CD4-positive, alpha-beta T cell treated with Interleukin-10 for 1 hour (primary cell): ENCODE measurements around the gene RNF187.
"Not testable (repeated sequence)": the region's sequence is repeated elsewhere in the genome, so short reads cannot be mapped to it uniquely, and the experiment has no call there.

Experiments used
- DNase-seq: peaks from one replicate; pipeline ENCODE4 v3.0.0-alpha.2; 2020

RNF187 gene

GRCh38 chr1:228488818-228489674, 1.9 kb downstream of the RNF187 start:
- no peak for DNase-seq

GRCh38 chr1:228490120-228491078, 3.2 kb downstream of the RNF187 start:
- no peak for DNase-seq

DNA sequence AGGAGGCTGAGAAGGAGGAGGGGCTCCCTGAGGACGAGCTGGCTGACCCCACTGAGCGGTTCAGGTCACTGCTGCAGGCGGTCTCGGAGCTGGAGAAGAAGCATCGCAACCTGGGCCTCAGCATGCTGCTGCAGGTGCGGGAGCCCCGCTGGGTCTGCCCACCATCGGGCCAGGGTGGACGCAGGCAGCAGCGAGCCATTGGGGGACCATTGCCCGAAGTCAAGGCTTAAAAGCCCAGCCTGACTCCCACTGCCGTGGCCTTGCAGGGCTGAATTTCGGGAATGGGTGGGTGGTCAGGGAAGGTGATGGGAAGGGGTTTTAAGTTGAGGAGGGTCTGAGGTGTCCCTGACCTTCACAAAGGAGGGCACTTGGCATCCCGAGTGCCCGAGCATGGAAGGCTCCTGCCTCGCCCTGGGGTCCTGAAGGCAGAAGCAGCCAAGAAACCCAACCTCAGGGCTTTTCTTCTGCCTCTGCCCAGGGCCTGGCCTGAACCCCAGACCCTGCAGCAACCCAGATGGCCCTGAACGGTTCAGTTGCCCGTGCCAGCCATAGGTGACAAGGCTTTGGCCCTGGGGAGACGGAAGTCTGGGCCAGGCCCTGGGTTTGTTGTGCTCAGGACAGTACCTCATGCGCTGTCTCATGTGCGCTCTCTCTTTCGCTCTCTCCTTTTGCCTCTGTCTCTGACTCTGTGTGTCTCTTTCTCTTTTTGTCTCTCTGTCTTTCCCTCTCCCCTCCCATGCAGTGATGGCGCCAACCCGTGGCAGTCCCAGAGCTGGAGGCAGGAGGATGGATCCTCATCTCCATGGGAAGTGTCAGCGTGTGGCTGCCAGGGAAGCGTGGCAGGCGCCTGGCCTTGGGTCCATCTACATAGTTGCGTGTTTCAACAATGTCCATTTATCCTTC, 6.2 kb downstream of the RNF187 start:
- no peak for DNase-seq

DNA sequence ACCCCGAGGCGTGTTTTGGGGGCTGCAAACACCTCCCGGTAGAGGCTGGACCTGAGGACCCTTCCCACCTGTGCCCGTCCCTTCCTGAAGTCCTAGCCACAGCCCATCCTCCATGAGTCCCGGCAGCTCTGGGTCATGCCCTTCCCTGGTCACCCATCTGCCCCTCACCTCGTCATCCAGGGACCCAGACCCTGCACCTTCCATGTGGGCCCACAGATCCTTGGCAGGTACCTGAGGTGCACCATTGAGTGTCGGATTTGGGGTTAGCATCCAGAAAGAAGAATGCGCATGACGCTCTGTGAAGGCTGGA, 6.8 kb downstream of the RNF187 start:
- DNase-seq, result no peak

DNA sequence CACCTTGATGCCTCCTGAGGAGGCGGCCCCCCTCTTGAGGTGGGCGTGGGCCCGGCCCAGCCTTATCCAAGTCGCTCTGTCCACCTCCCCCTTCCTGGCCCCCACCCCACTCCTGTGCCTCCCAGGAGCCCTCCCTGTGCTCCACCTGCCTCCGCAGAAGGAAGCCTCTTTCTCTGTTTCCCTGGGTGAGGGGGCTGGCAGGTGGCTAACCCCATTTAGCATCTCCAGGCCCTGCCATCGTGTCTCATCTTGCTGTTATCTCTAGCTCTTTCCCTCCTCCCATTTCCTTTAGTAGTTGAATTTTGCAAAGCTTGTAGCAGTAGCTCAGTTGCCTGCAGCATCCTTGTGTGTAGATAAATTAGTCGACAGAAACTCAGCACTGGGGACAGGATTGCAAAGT, 7.2 kb downstream of the RNF187 start:
- DNase-seq, result no peak

DNA sequence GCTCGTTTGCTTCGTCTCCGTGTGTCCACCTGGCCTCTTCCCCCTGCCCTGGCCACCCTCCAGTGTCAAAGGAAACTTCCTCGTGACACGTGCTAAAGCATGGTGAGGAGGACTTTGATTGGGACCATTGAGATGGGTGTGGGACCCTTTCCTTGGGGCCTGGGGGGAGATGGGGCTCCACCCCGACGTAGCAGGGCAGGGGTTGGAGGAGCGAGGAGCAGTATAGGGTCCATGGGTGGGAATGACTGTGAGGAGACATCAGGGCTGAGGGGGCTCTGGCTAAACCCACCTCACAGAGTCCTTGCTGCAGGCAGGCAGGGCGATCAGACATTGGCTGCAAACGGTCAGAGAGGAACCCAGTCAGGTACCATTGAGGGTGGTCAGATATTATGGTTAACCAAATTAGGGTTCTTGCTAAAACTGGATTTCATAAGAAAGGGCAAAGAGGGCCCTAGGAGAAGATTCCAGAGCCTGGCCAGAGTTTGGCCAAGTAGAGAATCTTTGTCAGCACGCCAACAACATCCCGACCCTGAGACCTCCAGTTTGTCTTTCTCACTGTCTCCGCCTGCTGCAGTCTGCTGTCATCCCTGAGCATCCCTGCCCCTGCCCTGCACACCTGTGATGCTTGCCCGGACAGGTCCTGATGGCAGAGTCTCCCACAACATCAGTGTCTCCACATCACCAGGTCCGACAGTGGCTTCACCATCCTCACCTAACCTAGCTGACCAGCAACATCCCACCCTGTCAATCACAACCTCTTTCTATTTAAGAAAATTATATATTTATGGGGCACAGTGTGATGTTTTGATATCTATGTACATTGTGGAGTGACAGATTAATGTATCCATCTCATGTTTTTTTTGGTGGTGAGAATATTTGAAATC, 8.0 kb downstream of the RNF187 start:
- DNase-seq, result no peak

DNA sequence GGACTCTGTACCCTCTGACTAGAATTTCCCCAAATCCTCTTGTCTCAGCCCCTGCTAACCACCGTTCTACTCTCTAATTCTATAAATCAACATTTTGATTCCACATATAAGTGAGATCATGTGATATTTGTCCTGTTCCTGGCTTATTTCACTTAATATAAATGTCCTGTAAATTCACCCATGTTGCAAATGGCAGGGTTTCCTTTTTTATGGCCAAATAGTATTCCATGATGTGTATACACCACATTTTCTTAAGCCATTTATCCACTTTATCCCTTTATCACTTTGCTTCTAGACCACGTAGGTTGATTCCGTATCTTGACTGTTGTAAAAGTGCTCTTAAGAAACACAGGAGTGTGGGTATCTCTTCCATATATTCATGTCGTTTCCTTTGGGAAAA, 8.9 kb downstream of the RNF187 start:
- no peak for DNase-seq

DNA sequence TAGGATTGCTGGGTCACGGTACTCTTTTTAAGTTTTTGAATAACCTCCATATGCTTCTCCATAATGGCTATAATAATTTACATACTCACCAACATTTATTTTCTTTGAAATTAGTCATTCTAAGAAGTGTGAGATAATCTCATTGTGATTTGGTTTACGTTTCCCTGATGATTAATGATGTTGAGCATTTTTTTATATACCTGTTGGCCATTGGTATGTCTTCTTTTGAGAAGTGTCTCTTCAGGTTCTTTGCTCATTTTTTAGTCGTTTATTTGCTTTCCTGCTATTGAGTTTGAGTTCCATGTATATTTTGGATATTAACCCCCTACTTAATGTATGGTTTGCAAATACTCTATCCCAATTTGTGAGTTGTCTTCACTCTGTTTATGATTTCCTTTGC, 9.3 kb downstream of the RNF187 start:
- DNase-seq, result no peak

DNA sequence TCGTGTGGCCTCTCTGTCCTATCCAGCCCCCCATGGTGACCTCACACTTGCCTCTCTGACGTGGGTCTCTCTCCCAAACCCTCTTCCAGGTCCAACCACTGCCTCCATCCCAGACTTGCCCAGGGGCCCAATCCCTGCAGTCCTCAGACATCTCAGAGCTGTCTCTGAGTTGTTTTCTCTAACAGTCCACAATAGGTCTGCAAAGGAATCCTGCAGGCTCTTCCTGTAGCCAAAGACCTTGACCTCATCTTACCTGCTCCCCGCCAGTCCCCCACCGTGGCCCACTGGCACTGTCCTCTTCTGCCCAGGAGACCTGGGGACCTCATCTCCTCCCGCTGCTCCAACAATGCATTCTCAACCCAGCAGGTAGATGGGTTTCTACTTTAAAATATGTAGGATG, 10.0 kb downstream of the RNF187 start:
- no peak for DNase-seq

DNA sequence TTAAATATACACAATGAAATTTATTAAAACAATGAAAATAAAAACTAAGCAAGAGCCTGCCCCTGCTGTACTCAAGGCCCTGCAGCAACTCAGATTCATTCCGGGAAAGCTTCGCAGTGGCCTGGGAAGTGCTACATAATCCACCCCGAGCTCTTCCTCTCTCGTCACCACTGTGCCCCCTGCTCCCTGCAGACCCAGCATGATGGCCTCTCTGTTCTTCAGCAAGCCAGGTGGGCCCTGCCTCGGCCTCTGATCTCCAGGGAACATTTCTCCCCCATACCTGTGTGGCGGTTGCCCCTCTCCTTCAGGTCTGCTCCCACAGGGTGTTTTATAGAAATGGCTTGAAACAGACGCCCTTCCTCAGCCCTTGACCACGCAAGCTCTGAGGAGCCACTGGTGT, 10.6 kb downstream of the RNF187 start:
- no peak for DNase-seq

DNA sequence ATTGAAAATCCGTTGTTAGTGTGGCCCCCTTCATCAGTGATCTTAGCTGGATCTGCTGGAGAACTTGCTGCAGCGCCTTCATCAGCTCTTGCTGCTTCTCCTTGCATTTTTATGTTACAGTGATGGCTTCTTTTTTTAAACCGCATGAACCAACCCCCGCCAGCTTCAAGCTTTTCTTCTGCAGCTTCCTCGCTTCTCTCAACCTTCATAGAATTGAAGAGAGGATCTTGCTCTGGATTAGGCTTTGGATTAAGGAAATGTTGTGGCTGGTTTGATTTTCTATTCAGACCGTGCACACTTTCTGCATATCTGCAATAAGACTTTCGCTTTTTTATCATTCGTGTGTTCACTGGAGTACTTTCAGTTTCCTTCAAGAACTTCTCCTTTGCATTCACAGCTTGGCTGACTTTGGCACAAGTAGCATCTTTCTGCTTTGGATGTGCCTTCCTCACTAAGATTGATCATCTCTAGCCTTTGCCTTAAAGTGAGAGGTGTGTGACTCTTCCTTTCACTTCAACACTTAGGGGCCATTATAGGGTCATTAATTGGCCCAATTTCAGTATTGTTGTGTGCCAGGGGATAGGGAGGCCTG, 13.1 kb downstream of the RNF187 start:
- DNase-seq, result no peak

DNA sequence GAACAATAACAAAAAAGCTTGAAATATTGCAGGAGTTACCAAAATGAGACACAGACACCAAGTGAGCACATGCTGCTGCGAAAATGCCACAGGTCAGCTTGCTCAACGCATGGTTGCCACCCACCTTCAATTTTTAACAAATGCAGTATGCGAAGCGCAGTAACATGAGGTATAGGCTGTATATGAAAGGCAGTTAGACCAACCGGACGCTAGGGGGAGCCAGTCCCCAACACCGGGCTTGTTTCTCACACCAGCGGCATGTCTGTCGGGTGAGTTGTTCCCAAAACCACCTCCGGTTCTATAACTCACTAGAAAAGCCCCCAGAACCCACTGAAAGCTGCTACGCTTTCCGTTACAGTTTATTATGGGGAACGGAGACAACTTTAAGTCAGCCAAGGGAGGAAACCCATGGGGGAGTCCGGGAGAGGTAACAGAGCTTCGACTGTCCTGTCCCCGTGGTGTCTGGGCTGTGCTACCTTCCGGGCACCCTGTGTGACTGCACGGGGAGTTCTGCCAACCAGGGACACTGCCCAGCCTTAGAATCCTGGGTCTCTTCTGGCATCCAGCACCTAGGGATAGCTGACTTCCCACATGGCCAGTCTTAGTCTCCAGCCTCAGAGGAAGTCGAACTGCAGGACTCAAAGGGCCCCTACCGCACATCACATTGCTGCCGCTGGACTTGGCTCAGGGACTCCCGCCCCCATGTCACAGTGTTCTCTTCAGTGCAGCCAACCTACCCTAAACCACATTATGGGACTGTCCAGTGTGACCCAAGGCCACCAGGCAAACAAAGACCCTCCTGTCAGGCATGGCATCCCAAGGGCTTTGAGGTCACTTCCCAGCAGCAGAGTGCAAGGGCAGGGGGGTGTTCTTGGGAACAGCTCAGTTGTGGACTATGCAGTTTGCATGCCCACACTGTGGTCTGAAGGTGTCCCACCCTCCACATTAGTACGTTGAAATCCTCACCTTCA, 14.0 kb downstream of the RNF187 start:
- peak; percentile 89 for DNase-seq

- no peak for DNase-seq
Observed at GRCh38 chr1:228502522-228502921, 15.3 kb downstream of the RNF187 start.

DNA sequence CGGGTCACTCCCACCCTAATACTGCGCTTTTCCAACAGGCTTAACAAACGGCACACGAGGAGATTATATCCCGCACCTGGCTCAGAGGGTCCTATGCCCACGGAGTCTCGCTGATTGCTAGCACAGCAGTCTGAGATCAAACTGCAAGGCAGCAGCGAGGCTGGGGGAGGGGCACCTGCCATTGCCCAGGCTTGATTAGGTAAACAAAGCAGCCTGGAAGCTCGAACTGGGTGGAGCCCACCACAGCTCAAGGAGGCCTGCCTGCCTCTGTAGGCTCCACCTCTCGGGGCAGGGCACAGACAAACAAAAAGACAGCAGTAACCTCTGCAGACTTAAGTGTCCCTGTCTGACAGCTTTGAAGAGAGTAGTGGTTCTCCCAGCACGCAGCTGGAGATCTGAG, 18.8 kb downstream of the RNF187 start:
- DNase-seq, result not testable (repeated sequence)

DNA sequence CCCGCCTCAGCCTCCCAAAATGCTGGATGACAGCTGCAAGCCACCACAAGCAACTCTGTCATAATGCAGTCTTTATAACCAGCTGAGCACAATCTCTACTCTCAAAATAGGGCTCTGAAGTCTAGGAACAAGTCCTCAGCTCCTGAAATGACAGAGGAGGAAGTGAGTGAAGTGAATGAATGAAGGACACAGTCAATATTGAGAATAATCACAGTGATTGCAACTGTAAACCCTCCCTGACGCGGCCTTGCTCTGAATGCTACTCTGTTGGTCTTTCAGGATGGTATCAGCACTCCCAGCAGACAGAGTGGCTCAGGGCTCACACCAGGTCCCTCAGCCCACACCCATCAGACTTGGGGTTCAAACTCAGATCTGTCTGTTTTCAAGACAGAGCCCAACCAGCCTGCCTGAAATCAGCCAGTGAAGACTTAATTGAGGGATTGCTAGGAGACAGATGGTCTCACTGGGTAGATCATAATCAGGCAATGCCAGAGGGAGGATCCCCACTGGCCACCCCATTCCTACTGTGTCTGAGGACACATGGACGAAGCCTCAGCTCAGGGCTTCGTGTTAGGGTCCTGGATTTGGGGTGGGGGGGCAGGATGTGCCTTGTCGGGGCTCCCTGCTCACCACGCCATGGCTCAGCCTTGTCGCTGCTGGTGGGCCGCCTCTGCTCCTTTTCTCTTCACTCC, 20.9 kb downstream of the RNF187 start:
- no peak for DNase-seq

- no peak for DNase-seq
Observed at GRCh38 chr1:228508840-228509415, 21.7 kb downstream of the RNF187 start.

- no peak for DNase-seq
Observed at GRCh38 chr1:228510101-228510802, 23.1 kb downstream of the RNF187 start.

DNA sequence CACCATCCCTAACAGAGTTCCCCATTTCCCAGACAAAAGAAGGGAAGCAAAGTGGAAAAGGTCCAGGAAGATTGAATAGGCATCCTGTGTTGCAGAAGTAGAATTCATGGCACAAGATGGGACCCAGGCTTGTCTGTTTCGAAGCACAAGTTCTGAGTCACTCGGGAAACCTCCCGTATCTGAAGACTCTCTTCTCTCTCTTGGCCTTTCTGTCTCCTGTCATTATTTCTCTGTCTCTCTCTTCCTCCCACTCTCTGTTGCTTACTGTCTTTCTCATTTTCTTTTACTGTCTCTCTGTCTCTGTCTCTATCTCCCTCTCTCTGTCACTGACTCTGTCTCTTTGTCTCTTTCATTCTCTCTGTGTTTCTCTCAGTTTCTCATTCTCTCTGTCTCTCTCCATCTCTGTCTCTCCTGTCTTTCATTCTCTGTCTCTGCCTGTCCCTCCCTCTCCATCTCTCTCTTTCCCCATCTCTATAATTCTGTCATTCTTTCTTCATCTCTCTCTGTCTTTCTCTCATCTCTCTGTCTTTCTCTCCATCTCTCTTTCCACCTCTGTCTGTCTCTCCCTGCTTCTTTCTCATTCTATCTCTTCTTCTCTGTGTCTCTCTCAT, 23.7 kb downstream of the RNF187 start:
- no peak for DNase-seq
